K562 (cell line): Measurements from ENCODE around the gene EPSTI1. TPM values are rescaled to one million over a fixed set of nuclear protein-coding genes. Genes with fewer than 3 reads are reported as not detected.

Experiments
- ATAC-seq: fragments of 200-7000 bp; cut with Tn5 transposase; 3 replicates; pipeline ENCODE4 v1.9.1; 2020; ENCODE audit warnings: moderate library complexity
- BruUV-seq: library from RNA; stranded (reverse); fragments of 400-500 nt; replicated peaks from 2 replicates; lab custom pipeline; 2021; lab: Mats Ljungman, UMichigan
- CTCF ChIA-PET: fragments of 300-600 bp; formaldehyde crosslinking; extraction: SDS; loops from one replicate; lab custom pipeline; 2021; ENCODE audit warnings: low intra/inter-chr PET ratio; lab: Yijun Ruan, JAX
- POLR2A ChIA-PET: fragments of 300-600, 350-650 bp; sonication (Branson Sonifier 250); formaldehyde crosslinking; extraction: SDS; loops from one replicate; lab custom pipeline; 2021; ENCODE audit warnings: antibody characterized with exemption, inconsistent platforms; lab: Yijun Ruan, JAX
- DNase-seq, 4 experiments: peaks; one replicate each; pipeline versions ENCODE4 v3.0.0 to v3.0.0-alpha.2; 2011 to 2018; ENCODE audit warnings: low spot score in 3 of 4, mixed read lengths in 3 of 4; ENCODE audit errors: extremely low read depth in 1 of 4
- FAIRE-seq: peaks from 2 replicates; lab custom pipeline; 2011; peaks lifted over from hg19 to GRCh38; lab: Jason Lieb, UNC
- H2AFZ ChIP-seq: 2 replicates; pipeline ENCODE4 v1.6.0; 2011; ENCODE audit warnings: low read depth, low read length, control low read depth, inconsistent platforms
- H3K27ac ChIP-seq: fragments of 200-600 bp; 3 replicates; pipeline ENCODE4 v1.8.0; 2011; ENCODE audit warnings: low read depth, mild to moderate bottlenecking, control low read depth, inconsistent platforms, low read length, moderate library complexity, mixed read lengths; ENCODE audit errors: extremely low read depth
- H3K27me3 ChIP-seq, 2 experiments: fragments of 300-600 bp in 1 of 2; 2 replicates in 1 of 2; 3 replicates in 1 of 2; pipeline versions ENCODE4 v1.6.0 to v1.8.0; 2011; ENCODE audit warnings: inconsistent platforms in 2 of 2, low read length in 2 of 2, mild to moderate bottlenecking in 1 of 2, mixed read lengths in 1 of 2, moderate library complexity in 1 of 2; ENCODE audit not compliant: control insufficient read depth in 2 of 2, insufficient read depth in 2 of 2
- H3K36me3 ChIP-seq: fragments of 300-600 bp; 3 replicates; pipeline ENCODE4 v1.8.0; 2011; ENCODE audit warnings: mild to moderate bottlenecking, low read length, inconsistent platforms; ENCODE audit not compliant: control insufficient read depth, insufficient read depth
- H3K4me1 ChIP-seq, 2 experiments: fragments of 200-600 bp in 1 of 2; replicated peaks in 1 of 2; 2 replicates in 1 of 2; 3 replicates in 1 of 2; pipeline versions ENCODE4 v1.5.1 to v1.8.0; 2011; ENCODE audit warnings: inconsistent platforms in 2 of 2, low read length in 2 of 2, mild to moderate bottlenecking in 1 of 2, mixed read lengths in 1 of 2, moderate library complexity in 1 of 2; ENCODE audit not compliant: control insufficient read depth in 2 of 2, insufficient read depth in 2 of 2
- H3K4me2 ChIP-seq: 2 replicates; pipeline ENCODE4 v1.6.1; 2011; ENCODE audit warnings: low read length, control low read depth, inconsistent platforms, mixed read lengths; ENCODE audit not compliant: insufficient read depth
- H3K4me3 ChIP-seq: fragments of 200-600 bp; sonication (generic), shearing (Covaris generic); 2 replicates; pipeline ENCODE4 v1.5.1; 2016; ENCODE audit warnings: control low read depth, inconsistent platforms
- H3K79me2 ChIP-seq: fragments of 200-600 bp; 3 replicates; pipeline ENCODE4 v1.8.0; 2011; ENCODE audit warnings: low read length, inconsistent platforms; ENCODE audit not compliant: control insufficient read depth, insufficient read depth
- H3K9ac ChIP-seq, 2 experiments: 2 replicates each; pipeline versions ENCODE4 v1.6.0 to v1.6.1; 2011; ENCODE audit warnings: low read depth in 2 of 2, low read length in 2 of 2, control low read depth in 1 of 2, inconsistent platforms in 1 of 2, mild to moderate bottlenecking in 1 of 2, mixed read lengths in 1 of 2; ENCODE audit not compliant: insufficient read depth in 1 of 2
- H3K9me1 ChIP-seq: one replicate; pipeline ENCODE4 v1.6.0; 2011; ENCODE audit warnings: inconsistent platforms, mild to moderate bottlenecking, low read length, moderate library complexity; ENCODE audit not compliant: control insufficient read depth, insufficient read depth
- H3K9me3 ChIP-seq: replicated peaks from 2 replicates; pipeline ENCODE4 v1.5.1; 2011; ENCODE audit warnings: low read depth, low read length, inconsistent platforms; ENCODE audit not compliant: control insufficient read depth, insufficient read depth
- H4K20me1 ChIP-seq: replicated peaks from 2 replicates; pipeline ENCODE4 v1.6.1; 2011; ENCODE audit warnings: low read length, inconsistent platforms, mixed read lengths; ENCODE audit not compliant: control insufficient read depth, insufficient read depth
- BACH1 ChIP-seq: fragments of 200-800 bp; sonication (Bioruptor generic); IDR thresholded peaks from 2 replicates; pipeline ENCODE4 v1.6.1; 2016; ENCODE audit warnings: missing genetic modification characterization, missing compliant biosample characterization
- BCLAF1 ChIP-seq, 2 experiments: fragments of 450-650 bp in 1 of 2; IDR thresholded peaks; 2 replicates each; pipeline ENCODE4 v1.6.1; 2011 to 2017; ENCODE audit warnings: low read depth in 2 of 2, antibody characterized with exemption in 1 of 2, borderline replicate concordance in 1 of 2, low read length in 1 of 2, mild to moderate bottlenecking in 1 of 2, mixed read lengths in 1 of 2; ENCODE audit not compliant: control insufficient read depth in 1 of 2
- ELK3 ChIP-seq: fragments of 450-650 bp; formaldehyde crosslinking; IDR thresholded peaks from 2 replicates; pipeline ENCODE4 v1.4.0; 2020; ENCODE audit warnings: mild to moderate bottlenecking
- FOXO4 ChIP-seq: fragments of 450-650 bp; formaldehyde crosslinking; IDR thresholded peaks from 2 replicates; pipeline ENCODE4 v1.4.0; 2020; ENCODE audit warnings: mild to moderate bottlenecking, moderate library complexity
- HDAC3 ChIP-seq: fragments of 450-650 bp; IDR thresholded peaks from 2 replicates; pipeline ENCODE4 v1.6.1; 2018; ENCODE audit warnings: borderline replicate concordance, mild to moderate bottlenecking, moderate library complexity; ENCODE audit not compliant: partially characterized antibody
- KAT7 ChIP-seq: sonication (generic); formaldehyde crosslinking; IDR thresholded peaks from 2 replicates; pipeline ENCODE4 v1.8.0; 2022; ENCODE audit warnings: missing genetic modification reagents, mild to moderate bottlenecking, borderline replicate concordance
- NEUROD1 ChIP-seq: fragments of 150-350 bp; IDR thresholded peaks from 2 replicates; pipeline ENCODE4 v1.6.1; 2014; ENCODE audit warnings: borderline replicate concordance, low read length, low read depth; ENCODE audit not compliant: partially characterized antibody
- RBM17 ChIP-seq: fragments of 200-400 bp; formaldehyde crosslinking; IDR thresholded peaks from 2 replicates; pipeline ENCODE4 v1.6.1; 2017; ENCODE audit warnings: low read depth, mild to moderate bottlenecking, low read length, borderline replicate concordance
- SREBF1 ChIP-seq: fragments of 150-350 bp; IDR thresholded peaks from 2 replicates; pipeline ENCODE4 v1.6.1; 2014; ENCODE audit warnings: antibody characterized with exemption, low read depth, low read length, borderline replicate concordance
- ZNF146 ChIP-seq: IDR thresholded peaks from one replicate; pipeline ENCODE4 v1.6.1; 2018; ENCODE audit warnings: missing compliant biosample characterization; ENCODE audit not compliant: unreplicated experiment
- ZNF830 ChIP-seq: fragments of 250-450 bp; sonication (Bioruptor Pico); IDR thresholded peaks from 2 replicates; pipeline ENCODE4 v1.5.0; 2021; ENCODE audit warnings: mild to moderate bottlenecking
- WGBS: fragments of 100-300 bp; shearing (Covaris generic); methylation state at CpG from one replicate; pipeline ENCODE4 v1.1.6; 2016; ENCODE audit warnings: low coverage, mixed read lengths; ENCODE audit not compliant: insufficient coverage; ENCODE audit errors: missing lambda C conversion rate; 5-methylcytosine and 5-hydroxymethylcytosine counted together
- in situ Hi-C: fragments of 300-500 bp; cut with MboI; formaldehyde crosslinking; loops from 4 replicates; pipeline ENCODE4 v1.15.0; 2018; ENCODE audit warnings: inconsistent platforms, mixed read lengths
- intact Hi-C: fragments of 100-400 bp; cut with micrococcal nuclease; formaldehyde crosslinking; loops from 2 replicates; pipeline ENCODE4 v1.14.2; 2022
- polyA plus RNA-seq, 8 experiments: library from polyadenylated mRNA; depleted of rRNA in 4 of 8; stranded (reverse) in 5 of 8; unstranded in 3 of 8; fragments of >200 nt; fragmentation: Nextera tagmentation in 2 of 8; fragmentation: Illumina TruSeq in 1 of 8; extraction: Ambion mirVana in 2 of 8; extraction: Trizol in 1 of 8; gene quantifications; 2 replicates each; pipeline versions ENCODE4 v1.2.1 to v1.2.3, GENCODE V29; 2011 to 2014; ENCODE audit warnings: inconsistent platforms in 1 of 8, missing spikeins in 1 of 8
- total RNA-seq, 7 experiments: library from RNA; depleted of rRNA in 6 of 7; stranded (reverse); fragments of >200 nt in 6 of 7; fragmentation: Illumina TruSeq in 2 of 7; extraction: Trizol in 2 of 7; gene quantifications; 2 replicates each; pipeline versions ENCODE4 v1.2.1 to v1.2.3, GENCODE V29; 2011 to 2021; ENCODE audit warnings: low replicate concordance in 1 of 7
- TF ChIP-seq, protein P1 (sequence below): sonication (generic); formaldehyde crosslinking; IDR thresholded peaks from 2 replicates; pipeline ENCODE4 v1.8.0; 2022; ENCODE audit warnings: mild to moderate bottlenecking, low read depth, missing genetic modification reagents
- TF ChIP-seq, protein P2 (sequence below): sonication (generic); formaldehyde crosslinking; IDR thresholded peaks from 2 replicates; pipeline ENCODE4 v1.8.1; 2023; ENCODE audit warnings: mild to moderate bottlenecking, missing genetic modification reagents

Gene EPSTI1
- total and polyA plus RNA-seq, 9 of the 15 experiments (the other 6 are each of a cell fraction or from before 2014, with no cell fraction given), result 0.18 to 1.0 TPM; not detected in 7

DNA sequence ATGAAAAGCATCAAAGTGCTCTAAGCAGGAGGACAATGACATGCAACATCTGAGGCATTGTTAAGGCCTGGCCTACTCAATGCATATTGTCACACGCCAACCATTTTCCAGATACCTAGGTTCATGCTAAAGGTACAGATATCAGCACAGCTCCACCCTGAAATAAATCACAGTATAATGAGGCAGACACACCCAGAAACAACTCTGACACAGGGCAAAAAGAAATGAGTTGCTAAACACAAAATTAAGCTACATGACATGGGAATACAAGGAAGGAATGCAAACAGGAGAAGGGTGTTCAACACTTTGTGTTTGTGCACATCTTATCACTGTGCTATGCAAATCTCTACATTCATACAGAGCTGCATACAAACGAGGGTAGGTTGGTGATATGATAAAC is 86.5 kb downstream of the EPSTI1 start:
- H3K9me3 ChIP-seq, result no peaks in the 10 kb centered on the region
- intact Hi-C loops (no loop called here), in situ Hi-C loops (no loop called here)
- no peak overlapping the region for H3K4me2 ChIP-seq
- no peaks in the 10 kb centered on the region for H3K79me2 ChIP-seq
- H3K27me3 ChIP-seq, result no peaks in the 10 kb centered on the region
- no peak overlapping the region for H2AFZ ChIP-seq
- H3K27ac ChIP-seq, result no peak overlapping the region
- H3K9ac ChIP-seq, result no peak overlapping the region
- FAIRE-seq (no peak), DNase-seq (no peak), ATAC-seq (no peak)
- no TSS peak for BruUV-seq
- no peak overlapping the region for H3K4me3 ChIP-seq
- no peaks in the 10 kb centered on the region for H3K36me3 ChIP-seq
- 0% methylated on average over 2 of the region's 2 CpGs for WGBS
- CTCF ChIA-PET, result no interaction called here
- H3K9me1 ChIP-seq, result no peaks in the 10 kb centered on the region
- POLR2A ChIA-PET, result no interaction called here
- H3K4me1 ChIP-seq, result no peaks in the 10 kb centered on the region
- no peaks in the 10 kb centered on the region for H4K20me1 ChIP-seq
- TF ChIP-seq, protein P1, sequence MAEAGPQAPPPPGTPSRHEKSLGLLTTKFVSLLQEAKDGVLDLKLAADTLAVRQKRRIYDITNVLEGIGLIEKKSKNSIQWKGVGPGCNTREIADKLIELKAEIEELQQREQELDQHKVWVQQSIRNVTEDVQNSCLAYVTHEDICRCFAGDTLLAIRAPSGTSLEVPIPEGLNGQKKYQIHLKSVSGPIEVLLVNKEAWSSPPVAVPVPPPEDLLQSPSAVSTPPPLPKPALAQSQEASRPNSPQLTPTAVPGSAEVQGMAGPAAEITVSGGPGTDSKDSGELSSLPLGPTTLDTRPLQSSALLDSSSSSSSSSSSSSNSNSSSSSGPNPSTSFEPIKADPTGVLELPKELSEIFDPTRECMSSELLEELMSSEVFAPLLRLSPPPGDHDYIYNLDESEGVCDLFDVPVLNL (CRISPR knock-in tag), result no peak
- TF ChIP-seq SREBF1 (no peak), RBM17 (no peak), HDAC3 (no peak), BACH1 (no peak), ELK3 (CRISPR knock-in tag) (no peak), NEUROD1 (no peak), KAT7 (CRISPR knock-in tag) (no peak), ZNF830 (CRISPR knock-in tag) (no peak), ZNF146 (CRISPR knock-in tag) (no peak), BCLAF1 (IDR thresholded peaks at IDR 0.05; ENCODE audit: borderline replicate concordance in 1 of 2, control insufficient read depth in 1 of 2, low read depth in 2 of 2, low read length in 1 of 2) (no peak), FOXO4 (no peak)
- TF ChIP-seq, protein P2, sequence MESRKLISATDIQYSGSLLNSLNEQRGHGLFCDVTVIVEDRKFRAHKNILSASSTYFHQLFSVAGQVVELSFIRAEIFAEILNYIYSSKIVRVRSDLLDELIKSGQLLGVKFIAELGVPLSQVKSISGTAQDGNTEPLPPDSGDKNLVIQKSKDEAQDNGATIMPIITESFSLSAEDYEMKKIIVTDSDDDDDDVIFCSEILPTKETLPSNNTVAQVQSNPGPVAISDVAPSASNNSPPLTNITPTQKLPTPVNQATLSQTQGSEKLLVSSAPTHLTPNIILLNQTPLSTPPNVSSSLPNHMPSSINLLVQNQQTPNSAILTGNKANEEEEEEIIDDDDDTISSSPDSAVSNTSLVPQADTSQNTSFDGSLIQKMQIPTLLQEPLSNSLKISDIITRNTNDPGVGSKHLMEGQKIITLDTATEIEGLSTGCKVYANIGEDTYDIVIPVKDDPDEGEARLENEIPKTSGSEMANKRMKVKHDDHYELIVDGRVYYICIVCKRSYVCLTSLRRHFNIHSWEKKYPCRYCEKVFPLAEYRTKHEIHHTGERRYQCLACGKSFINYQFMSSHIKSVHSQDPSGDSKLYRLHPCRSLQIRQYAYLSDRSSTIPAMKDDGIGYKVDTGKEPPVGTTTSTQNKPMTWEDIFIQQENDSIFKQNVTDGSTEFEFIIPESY (CRISPR knock-in tag), result no peak
